GM06990 (cell line): Measurements from ENCODE around the gene PDS5A.
"Not testable (repeated sequence)": the region's sequence is repeated elsewhere in the genome, so short reads cannot be mapped to it uniquely, and the experiment has no call there.

Experiments
- DNase-seq: peaks from one replicate; pipeline ENCODE4 v3.0.0-alpha.2; 2011; ENCODE audit not compliant: insufficient read length; ENCODE audit errors: extremely low read depth
- H3K27me3 ChIP-seq: replicated peaks from 2 replicates; pipeline ENCODE4 v1.6.0; 2011; ENCODE audit warnings: low read length; ENCODE audit not compliant: control insufficient read depth, insufficient read depth
- H3K36me3 ChIP-seq: 2 replicates; pipeline ENCODE4 v1.5.1; 2011; ENCODE audit warnings: low read length; ENCODE audit not compliant: control insufficient read depth, insufficient read depth
- H3K4me3 ChIP-seq: replicated peaks from 2 replicates; pipeline ENCODE4 v1.5.1; 2011; ENCODE audit warnings: low read depth, mild to moderate bottlenecking, control low read depth, low read length
- TF ChIP-seq, protein P1 (sequence below): IDR thresholded peaks from 2 replicates; pipeline ENCODE4 v1.5.1; 2011; ENCODE audit warnings: low read length, control low read depth, mild to moderate bottlenecking, inconsistent platforms; ENCODE audit not compliant: insufficient read depth, poor library complexity, severe bottlenecking

PDS5A gene

DNA sequence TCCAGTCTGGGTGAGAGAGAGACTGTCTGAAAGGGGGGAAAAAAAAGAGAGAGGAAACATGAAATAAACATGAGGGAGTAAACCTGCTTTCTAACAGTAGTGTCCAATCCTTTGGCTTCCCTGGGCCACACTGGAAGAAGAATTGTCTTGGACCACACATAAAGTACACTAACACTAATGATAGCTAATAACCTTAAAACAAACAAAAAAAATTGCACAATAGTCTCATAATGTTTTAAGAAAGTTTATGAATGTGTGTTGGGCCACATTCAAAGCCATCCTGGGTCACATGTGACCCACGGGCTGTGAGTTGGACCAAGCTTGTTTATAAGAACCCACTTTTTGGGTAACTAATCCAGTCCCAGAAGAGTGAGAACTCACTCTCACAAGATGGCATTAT, 30.3 kb downstream of the PDS5A start:
- no peak overlapping the region for H3K4me3 ChIP-seq
- DNase-seq: no peak
- TF ChIP-seq, protein P1, sequence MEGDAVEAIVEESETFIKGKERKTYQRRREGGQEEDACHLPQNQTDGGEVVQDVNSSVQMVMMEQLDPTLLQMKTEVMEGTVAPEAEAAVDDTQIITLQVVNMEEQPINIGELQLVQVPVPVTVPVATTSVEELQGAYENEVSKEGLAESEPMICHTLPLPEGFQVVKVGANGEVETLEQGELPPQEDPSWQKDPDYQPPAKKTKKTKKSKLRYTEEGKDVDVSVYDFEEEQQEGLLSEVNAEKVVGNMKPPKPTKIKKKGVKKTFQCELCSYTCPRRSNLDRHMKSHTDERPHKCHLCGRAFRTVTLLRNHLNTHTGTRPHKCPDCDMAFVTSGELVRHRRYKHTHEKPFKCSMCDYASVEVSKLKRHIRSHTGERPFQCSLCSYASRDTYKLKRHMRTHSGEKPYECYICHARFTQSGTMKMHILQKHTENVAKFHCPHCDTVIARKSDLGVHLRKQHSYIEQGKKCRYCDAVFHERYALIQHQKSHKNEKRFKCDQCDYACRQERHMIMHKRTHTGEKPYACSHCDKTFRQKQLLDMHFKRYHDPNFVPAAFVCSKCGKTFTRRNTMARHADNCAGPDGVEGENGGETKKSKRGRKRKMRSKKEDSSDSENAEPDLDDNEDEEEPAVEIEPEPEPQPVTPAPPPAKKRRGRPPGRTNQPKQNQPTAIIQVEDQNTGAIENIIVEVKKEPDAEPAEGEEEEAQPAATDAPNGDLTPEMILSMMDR: no peak
- H3K36me3 ChIP-seq: no peaks in the 10 kb centered on the region
- no peaks in the 10 kb centered on the region for H3K27me3 ChIP-seq

DNA sequence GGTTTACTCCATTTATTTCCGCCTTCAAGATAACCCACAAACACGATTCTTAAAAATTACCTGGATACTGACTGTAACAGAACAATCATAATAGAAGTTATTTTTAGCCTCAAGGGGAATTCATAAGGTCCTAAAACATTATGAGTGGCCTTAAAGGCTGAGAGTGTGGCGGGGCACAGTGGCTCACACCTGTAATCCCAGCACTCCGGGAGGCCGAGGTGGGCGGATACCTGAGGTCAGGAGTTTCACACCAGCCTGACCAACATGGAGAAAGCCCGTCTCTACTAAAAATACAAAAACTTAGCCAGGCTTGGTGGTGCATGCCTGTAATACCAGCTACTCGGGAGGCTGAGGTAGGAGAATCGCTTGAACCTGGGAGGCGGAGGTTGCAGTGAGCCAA, 33.5 kb downstream of the PDS5A start:
- not testable (repeated sequence) for H3K36me3 ChIP-seq, DNase-seq, H3K4me3 ChIP-seq, H3K27me3 ChIP-seq

DNA sequence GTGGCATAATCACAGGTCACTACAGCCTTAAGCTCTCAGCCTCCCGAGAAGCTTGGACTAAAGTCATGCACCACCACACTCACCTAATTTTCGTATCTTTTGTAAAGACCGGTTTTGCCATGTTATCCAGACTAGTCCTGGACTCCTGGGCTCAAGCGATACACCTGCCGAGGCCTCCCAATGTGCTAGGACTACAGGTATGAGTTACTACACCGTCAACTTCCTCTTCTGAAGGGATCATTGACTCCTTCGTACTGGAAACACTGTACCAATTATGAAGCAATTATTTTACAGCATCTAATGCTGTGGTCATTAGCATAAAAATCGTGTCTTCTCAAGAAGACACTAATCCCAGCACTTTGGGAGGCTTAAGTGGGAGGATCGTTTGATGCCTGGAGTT, 35.2 kb downstream of the PDS5A start:
- peak; percentile 42 for DNase-seq
- Histone ChIP-seq H3K27me3 (no peaks in the 10 kb centered on the region), H3K36me3 (no peaks in the 10 kb centered on the region), H3K4me3 (no peak overlapping the region)
- TF ChIP-seq, protein P1: no peak

DNA sequence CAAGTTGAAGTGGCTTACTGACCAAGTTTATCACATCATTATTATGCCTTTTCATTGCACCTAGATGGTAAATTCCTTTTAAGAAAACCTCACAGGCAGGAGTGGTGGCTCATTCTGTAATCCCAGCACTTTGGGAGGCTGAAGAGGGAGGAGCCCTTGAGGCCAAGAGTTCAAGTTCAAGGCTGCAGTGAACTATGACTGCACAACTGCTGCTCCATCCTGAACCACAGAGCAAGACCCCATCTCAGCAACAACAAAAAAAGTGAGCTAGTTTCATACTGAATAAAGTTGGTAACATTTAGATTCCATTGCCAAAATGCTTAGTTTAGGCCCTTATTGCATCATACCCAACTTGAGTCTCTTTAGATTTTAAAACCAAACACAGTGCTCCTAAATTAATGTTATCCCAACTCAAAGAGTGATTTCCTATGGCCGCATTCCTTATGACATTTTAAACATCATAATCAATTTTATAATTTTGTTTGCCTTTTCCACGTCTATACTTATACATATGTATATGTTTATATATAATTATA, 36.0 kb downstream of the PDS5A start:
- DNase-seq: no peak
- TF ChIP-seq, protein P1: no peak
- Histone ChIP-seq H3K36me3 (no peaks in the 10 kb centered on the region), H3K27me3 (no peaks in the 10 kb centered on the region), H3K4me3 (no peak overlapping the region)

DNA sequence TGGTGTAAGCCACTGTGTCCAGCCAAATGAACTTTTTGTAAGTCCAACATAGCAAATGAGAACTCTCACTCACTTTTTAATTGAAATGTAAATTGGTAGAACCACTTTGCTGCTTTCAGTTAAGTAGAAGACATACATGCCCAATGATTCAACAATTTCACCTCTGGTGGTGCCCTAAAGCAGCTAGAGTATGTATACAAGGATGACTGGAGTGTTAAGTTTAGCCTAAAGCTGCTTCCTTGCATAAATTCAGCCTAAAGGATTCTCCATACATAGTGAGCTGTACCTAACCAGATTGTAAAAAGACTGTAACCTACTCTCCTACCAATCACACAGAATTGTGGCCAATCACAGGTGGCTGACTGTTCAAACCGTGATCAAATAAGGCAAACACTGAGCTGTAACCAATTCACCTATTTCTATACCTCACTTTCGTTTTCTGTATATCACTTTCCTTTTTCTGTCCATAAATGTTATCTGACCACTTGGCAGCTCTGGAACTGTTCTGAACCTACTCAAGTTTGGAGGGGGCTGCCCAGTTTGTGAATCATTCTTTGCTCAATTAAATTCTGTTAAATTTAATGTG, 39.9 kb downstream of the PDS5A start:
- H3K4me3 ChIP-seq: no peak overlapping the region

DNA sequence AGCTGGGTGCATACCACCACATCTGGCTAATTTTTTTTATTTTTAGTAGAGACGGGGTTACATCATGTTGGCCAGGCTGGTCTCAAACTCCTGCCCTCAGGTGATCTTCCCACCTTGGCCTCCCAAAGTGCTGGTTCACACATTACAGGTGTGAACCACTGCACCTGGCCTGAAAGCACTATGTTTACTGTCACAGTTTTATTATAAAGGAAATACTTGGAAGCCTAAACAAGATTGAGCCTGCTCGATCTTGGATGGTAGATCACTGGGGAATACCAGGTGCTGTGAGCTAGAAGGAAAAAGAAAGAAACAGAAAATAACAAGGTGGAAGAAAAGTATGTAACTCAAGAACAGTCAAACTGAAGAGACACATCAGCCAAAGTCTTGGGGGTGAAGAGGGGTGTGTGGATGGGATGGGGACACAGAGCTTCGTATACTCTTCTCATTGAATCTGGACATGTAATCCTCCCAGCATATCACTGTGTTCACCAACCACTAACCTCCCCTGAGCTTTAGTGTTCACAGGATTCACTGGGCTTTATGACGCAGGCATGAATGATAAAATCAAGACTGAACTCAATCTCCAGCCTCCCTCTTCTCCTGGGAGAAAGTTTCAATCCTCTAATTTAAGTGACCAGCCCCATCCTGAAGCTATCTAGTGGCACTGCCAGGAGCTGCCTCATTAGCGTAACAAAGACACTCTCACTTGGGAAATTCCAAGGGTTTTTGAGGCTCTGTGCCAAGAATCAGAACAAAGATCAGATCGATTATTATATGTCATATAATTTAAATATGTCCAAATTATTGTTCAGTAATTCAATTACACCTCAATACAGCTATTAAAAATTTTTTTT, 40.9 kb downstream of the PDS5A start:
- TF ChIP-seq, protein P1: no peak
- Histone ChIP-seq H3K27me3 (no peaks in the 10 kb centered on the region), H3K36me3 (no peaks in the 10 kb centered on the region), H3K4me3 (no peak overlapping the region)
- DNase-seq: no peak

More for the DNA sequence above, 39.9 kb downstream of the PDS5A start:
- no peaks in the 10 kb centered on the region for H3K27me3 ChIP-seq
- no peak for DNase-seq
- TF ChIP-seq, protein P1: no peak
- H3K36me3 ChIP-seq: no peaks in the 10 kb centered on the region
